Measurements from ENCODE around the gene PNLIPRP1. TPM values are rescaled to one million over a fixed set of nuclear protein-coding genes. Genes with fewer than 3 reads are reported as not detected.

The PNLIPRP1 gene
- total and polyA plus RNA-seq, 2 experiments from 2014 or later, result 0.39 TPM; not detected in 1

GRCh38 chr10:116599991-116600390, 9.2 kb downstream of the PNLIPRP1 start:
- Histone ChIP-seq H2AFZ (no peak overlapping the region), H3K27ac (no peak overlapping the region), H3K36me3 (replicated peaks; ENCODE audit: insufficient read depth, low read depth) (no peaks in the 10 kb centered on the region), H3K4me3 (no peak overlapping the region), H3K4me1 (ENCODE audit: insufficient read depth) (no peaks in the 10 kb centered on the region), H4K20me1 (ENCODE audit: insufficient read depth, poor library complexity, severe bottlenecking) (no peaks in the 10 kb centered on the region), H3K9me2 (replicated peaks; ENCODE audit: insufficient read depth) (no peaks in the 10 kb centered on the region), H3K4me2 (no peak overlapping the region), H3K9me3 (ENCODE audit: low read depth) (no peaks in the 10 kb centered on the region), H3K79me2 (no peaks in the 10 kb centered on the region), H3K27me3 (peaks cover 11% of the 10 kb centered on the region)
- DNase-seq (ENCODE audit: low spot score), result no peak
- 63% methylated on average over 5 of the region's 5 CpGs for WGBS (ENCODE audit: low lambda C conversion rate, missing lambda C conversion rate)
- TF ChIP-seq CTCF (IDR thresholded peaks at IDR 0.05; ENCODE audit: poor library complexity), result no peak
- TF ChIP-seq EZH2 (IDR thresholded peaks at IDR 0.05; ENCODE audit: borderline replicate concordance), result no peak
- TF ChIP-seq EZH2phosphoT487 (IDR thresholded peaks at IDR 0.05; ENCODE audit: low read depth, severe bottlenecking, unreplicated experiment), result no peak

GRCh38 chr10:116602648-116603400, 12.1 kb downstream of the PNLIPRP1 start:
- TF ChIP-seq EZH2phosphoT487 (IDR thresholded peaks at IDR 0.05; ENCODE audit: low read depth, severe bottlenecking, unreplicated experiment) (no peak), CTCF (IDR thresholded peaks at IDR 0.05; ENCODE audit: poor library complexity) (no peak), EZH2 (IDR thresholded peaks at IDR 0.05; ENCODE audit: borderline replicate concordance) (no peak)
- no peak overlapping the region for H2AFZ ChIP-seq
- H3K79me2 ChIP-seq, result no peaks in the 10 kb centered on the region
- H3K9me3 ChIP-seq (ENCODE audit: low read depth), result no peaks in the 10 kb centered on the region
- no peaks in the 10 kb centered on the region for H3K4me1 ChIP-seq (ENCODE audit: insufficient read depth)
- no peak overlapping the region for H3K4me3 ChIP-seq
- H3K9me2 ChIP-seq (replicated peaks; ENCODE audit: insufficient read depth), result no peaks in the 10 kb centered on the region
- H3K27ac ChIP-seq, result no peak overlapping the region
- H3K36me3 ChIP-seq (replicated peaks; ENCODE audit: insufficient read depth, low read depth), result no peaks in the 10 kb centered on the region
- no peaks in the 10 kb centered on the region for H4K20me1 ChIP-seq (ENCODE audit: insufficient read depth, poor library complexity, severe bottlenecking)
- no peak overlapping the region for H3K4me2 ChIP-seq
- WGBS (ENCODE audit: low lambda C conversion rate, missing lambda C conversion rate), result 88% methylated on average over 10 of the region's 10 CpGs
- peaks cover 7% of the 10 kb centered on the region for H3K27me3 ChIP-seq
- no peak for DNase-seq (ENCODE audit: low spot score)

- Histone ChIP-seq H3K27me3 (no peaks in the 10 kb centered on the region), H3K4me2 (no peak overlapping the region), H3K4me3 (no peak overlapping the region), H2AFZ (no peak overlapping the region), H3K4me1 (ENCODE audit: insufficient read depth) (peaks cover 4% of the 10 kb centered on the region), H3K36me3 (replicated peaks; ENCODE audit: insufficient read depth, low read depth) (no peaks in the 10 kb centered on the region), H3K9me3 (ENCODE audit: low read depth) (no peaks in the 10 kb centered on the region), H3K27ac (no peak overlapping the region), H3K9me2 (replicated peaks; ENCODE audit: insufficient read depth) (no peaks in the 10 kb centered on the region), H4K20me1 (ENCODE audit: insufficient read depth, poor library complexity, severe bottlenecking) (no peaks in the 10 kb centered on the region), H3K79me2 (no peaks in the 10 kb centered on the region)
- DNase-seq (ENCODE audit: low spot score), result no peak
- no peak for TF ChIP-seq EZH2 (IDR thresholded peaks at IDR 0.05; ENCODE audit: borderline replicate concordance)
- TF ChIP-seq CTCF (IDR thresholded peaks at IDR 0.05; ENCODE audit: poor library complexity), result no peak
- no peak for TF ChIP-seq EZH2phosphoT487 (IDR thresholded peaks at IDR 0.05; ENCODE audit: low read depth, severe bottlenecking, unreplicated experiment)
- 82% methylated on average over 8 of the region's 8 CpGs for WGBS (ENCODE audit: low lambda C conversion rate, missing lambda C conversion rate)
These were observed 15.3 kb downstream of the PNLIPRP1 start for GRCh38 chr10:116606061-116606483.

Data from hepatocyte (in vitro differentiated cells).